Nephron (organoid): Measurements from ENCODE around the gene TRAF1.

ENCODE experiments used
- H3K27ac Mint-ChIP-seq, 3 experiments: 2 replicates each; pipeline ENCODE4 v1.8.0; 2020; ENCODE audit warnings: mixed read lengths in 3 of 3, mild to moderate bottlenecking in 2 of 3, moderate library complexity in 1 of 3
- H3K27me3 Mint-ChIP-seq: 2 replicates; pipeline ENCODE4 v1.8.0; 2021; ENCODE audit warnings: low read depth, mild to moderate bottlenecking, moderate library complexity, mixed read lengths
- H3K36me3 Mint-ChIP-seq: 2 replicates; pipeline ENCODE4 v1.8.0; 2020; ENCODE audit warnings: low read depth, mixed read lengths
- H3K4me1 Mint-ChIP-seq: 2 replicates; pipeline ENCODE4 v1.8.0; 2020; ENCODE audit warnings: mixed read lengths
- H3K4me3 Mint-ChIP-seq, 3 experiments: 2 replicates each; pipeline ENCODE4 v1.8.0; 2020; ENCODE audit warnings: mild to moderate bottlenecking in 3 of 3, mixed read lengths in 3 of 3, moderate library complexity in 2 of 3
- H3K9me3 Mint-ChIP-seq: 2 replicates; pipeline ENCODE4 v1.8.0; 2020; ENCODE audit warnings: mixed read lengths
- CTCF ChIP-seq, 3 experiments: fragments of 200-600 bp; sonication (generic); IDR thresholded peaks; one replicate each; pipeline ENCODE4 v1.5.0; 2021; ENCODE audit warnings: antibody characterized with exemption in 3 of 3; ENCODE audit not compliant: unreplicated experiment in 3 of 3

TRAF1 gene

GRCh38 chr9:120924698-120925534, 1.7 kb downstream of the TRAF1 start:
- Mint-ChIP-seq H3K36me3 (no peaks in the 10 kb centered on the region), H3K9me3 (no peaks in the 10 kb centered on the region), H3K27ac (no peak overlapping the region), H3K27me3 (peaks cover 6% of the 10 kb centered on the region), H3K4me1 (peaks cover 28% of the 10 kb centered on the region), H3K4me3 (no peak overlapping the region)
- TF ChIP-seq CTCF (IDR thresholded peaks at IDR 0.05; ENCODE audit: unreplicated experiment in 3 of 3), result no peak

GRCh38 chr9:120923620-120924328, 2.8 kb downstream of the TRAF1 start:
- H3K4me3 Mint-ChIP-seq, result no peak overlapping the region
- H3K36me3 Mint-ChIP-seq, result no peaks in the 10 kb centered on the region
- H3K9me3 Mint-ChIP-seq, result no peaks in the 10 kb centered on the region
- H3K4me1 Mint-ChIP-seq, result peaks cover 36% of the 10 kb centered on the region
- no peak for TF ChIP-seq CTCF (IDR thresholded peaks at IDR 0.05; ENCODE audit: unreplicated experiment in 3 of 3)
- H3K27ac Mint-ChIP-seq, result peak overlapping the region in 1 of 3 experiments; percentile 0
- peaks cover 6% of the 10 kb centered on the region for H3K27me3 Mint-ChIP-seq

GRCh38 chr9:120922404-120923195, 4.0 kb downstream of the TRAF1 start:
- Mint-ChIP-seq H3K27ac (peak overlapping the region in 2 of 3 experiments; percentile 75 to 88), H3K4me1 (peaks cover 32% of the 10 kb centered on the region), H3K36me3 (no peaks in the 10 kb centered on the region), H3K4me3 (no peak overlapping the region), H3K9me3 (no peaks in the 10 kb centered on the region), H3K27me3 (peaks cover 1% of the 10 kb centered on the region)
- no peak for TF ChIP-seq CTCF (IDR thresholded peaks at IDR 0.05; ENCODE audit: unreplicated experiment in 3 of 3)

GRCh38 chr9:120921661-120922181, 4.9 kb downstream of the TRAF1 start:
- peak overlapping the region; percentile 75 to 88 (median 82) for H3K27ac Mint-ChIP-seq
- H3K4me1 Mint-ChIP-seq, result peaks cover 35% of the 10 kb centered on the region
- no peak for TF ChIP-seq CTCF (IDR thresholded peaks at IDR 0.05; ENCODE audit: unreplicated experiment in 3 of 3)
- H3K27me3 Mint-ChIP-seq, result no peaks in the 10 kb centered on the region
- peaks cover 4% of the 10 kb centered on the region for H3K9me3 Mint-ChIP-seq
- no peak overlapping the region for H3K4me3 Mint-ChIP-seq
- H3K36me3 Mint-ChIP-seq, result peaks cover 2% of the 10 kb centered on the region

- no peak overlapping the region for H3K4me3 Mint-ChIP-seq
- TF ChIP-seq CTCF (IDR thresholded peaks at IDR 0.05; ENCODE audit: unreplicated experiment in 3 of 3), result no peak
Measured at GRCh38 chr9:120920806-120921178, 5.8 kb downstream of the TRAF1 start.

More at GRCh38 chr9:120920806-120921178, 5.8 kb downstream of the TRAF1 start:
- H3K27me3 Mint-ChIP-seq, result no peaks in the 10 kb centered on the region
- peaks cover 5% of the 10 kb centered on the region for H3K9me3 Mint-ChIP-seq
- peaks cover 43% of the 10 kb centered on the region for H3K4me1 Mint-ChIP-seq
- H3K36me3 Mint-ChIP-seq, result peaks cover 4% of the 10 kb centered on the region
- H3K27ac Mint-ChIP-seq, result peak overlapping the region in 2 of 3 experiments; percentile 75 to 88
